Stimulated activated CD8-positive, alpha-beta memory T cell treated with anti-CD3 and anti-CD28 coated beads, Interleukin-12 subunit alpha, Interleukin-12 subunit beta, amount 100 ng/mL, for 24 hours (primary cell): ENCODE measurements around the gene C3.

Experiments
- DNase-seq: peaks from one replicate; pipeline ENCODE4 v3.0.0-alpha.2; 2020; ENCODE audit errors: extremely low read depth

Gene C3

DNA sequence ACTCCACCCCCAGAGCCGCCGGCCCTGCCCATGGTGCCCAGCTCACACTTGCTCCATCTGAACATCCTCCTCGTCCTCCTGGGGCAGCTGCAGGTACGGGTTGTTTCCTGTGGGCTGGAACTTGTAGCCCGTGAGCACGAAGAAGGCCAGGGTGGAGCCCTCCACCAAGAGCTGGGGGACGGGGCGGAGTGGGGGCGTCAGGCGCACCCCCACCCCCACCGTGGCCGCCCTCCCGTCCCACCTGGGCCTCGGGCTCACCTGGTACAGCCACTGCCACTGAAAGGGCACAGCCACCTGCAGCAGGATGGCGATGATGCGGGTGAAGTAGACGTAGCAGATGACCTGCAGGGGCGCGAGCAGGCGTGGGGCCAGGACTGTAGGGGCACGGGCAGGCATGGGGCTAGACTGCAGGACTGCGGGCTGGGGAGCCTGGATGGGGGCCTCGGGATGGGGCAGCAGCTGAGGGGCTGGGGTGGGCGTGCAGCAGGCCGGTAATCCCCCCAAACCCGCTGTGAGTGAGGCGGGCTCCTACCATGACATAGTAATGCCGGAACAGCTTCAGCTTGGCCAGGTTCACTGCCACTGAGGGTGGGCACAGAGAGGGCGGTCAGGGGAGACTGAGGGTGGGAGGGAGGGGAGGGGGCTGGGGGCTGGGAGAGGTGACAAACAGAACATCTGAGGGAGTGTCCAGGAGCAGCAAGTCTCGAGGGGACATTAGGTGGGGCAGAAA lies 10.7 kb upstream of the C3 start:
- no peak for DNase-seq

- no peak for DNase-seq
These were observed 9.8 kb upstream of the C3 start for GRCh38 chr19:6730153-6730804.

GRCh38 chr19:6729573-6730152 lies 9.2 kb upstream of the C3 start:
- no peak for DNase-seq

DNA sequence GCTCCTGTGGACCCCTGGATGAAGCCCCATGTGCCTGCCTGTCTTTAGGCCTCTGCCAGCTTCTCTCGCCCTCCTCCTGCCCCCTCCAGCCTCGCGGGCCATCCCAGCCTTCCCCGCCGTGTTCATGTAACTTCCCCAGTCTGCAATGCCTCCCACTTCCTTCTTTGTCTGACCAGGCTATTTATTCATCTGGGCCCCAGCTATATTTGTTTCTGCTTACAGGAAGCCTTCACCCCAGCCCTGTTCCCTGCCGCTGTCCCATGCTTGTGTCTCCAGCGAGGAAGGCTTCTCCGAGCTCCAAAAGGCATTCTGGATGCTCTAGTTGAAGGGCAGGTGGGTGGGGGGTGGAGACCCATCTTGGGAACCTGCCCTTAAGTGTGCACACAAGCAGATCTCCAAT lies 7.9 kb upstream of the C3 start:
- DNase-seq = no peak

DNA sequence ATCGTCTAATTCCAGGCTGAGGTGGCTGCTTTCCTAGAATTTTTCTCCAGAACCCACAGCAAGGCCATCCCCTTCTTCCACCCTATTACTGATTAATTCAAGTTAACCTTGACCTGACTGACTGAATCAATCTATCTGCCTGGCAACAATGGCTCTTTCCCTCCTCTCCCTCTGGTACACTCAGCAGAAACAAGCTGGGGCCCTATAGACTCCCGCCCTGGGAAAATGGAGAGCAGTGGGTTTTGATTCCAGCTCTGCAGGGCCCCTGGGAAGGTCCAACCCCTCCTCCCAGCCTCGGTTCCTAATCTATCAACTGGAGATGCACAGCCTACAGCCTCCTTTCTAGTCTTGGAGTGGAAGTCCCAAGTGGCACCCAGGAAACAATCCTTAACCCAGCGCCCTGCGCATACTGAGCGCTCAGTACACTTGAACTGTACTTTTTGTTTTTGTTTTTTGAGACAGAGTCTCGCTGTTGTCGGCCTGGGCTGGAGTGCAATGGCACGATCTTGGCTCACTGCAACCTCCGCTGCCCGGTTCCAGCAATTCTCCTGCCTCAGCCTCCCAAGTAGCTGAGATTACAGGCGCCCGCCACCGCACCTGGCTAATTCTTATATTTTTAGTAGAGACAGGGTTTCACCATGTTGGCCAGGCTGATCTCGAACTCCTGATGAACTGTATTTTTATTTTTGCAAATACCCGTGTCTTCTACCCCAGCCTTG lies 5.2 kb upstream of the C3 start:
- DNase-seq = no peak

- no peak for DNase-seq
These were observed 4.4 kb upstream of the C3 start for GRCh38 chr19:6724631-6725492.

DNA sequence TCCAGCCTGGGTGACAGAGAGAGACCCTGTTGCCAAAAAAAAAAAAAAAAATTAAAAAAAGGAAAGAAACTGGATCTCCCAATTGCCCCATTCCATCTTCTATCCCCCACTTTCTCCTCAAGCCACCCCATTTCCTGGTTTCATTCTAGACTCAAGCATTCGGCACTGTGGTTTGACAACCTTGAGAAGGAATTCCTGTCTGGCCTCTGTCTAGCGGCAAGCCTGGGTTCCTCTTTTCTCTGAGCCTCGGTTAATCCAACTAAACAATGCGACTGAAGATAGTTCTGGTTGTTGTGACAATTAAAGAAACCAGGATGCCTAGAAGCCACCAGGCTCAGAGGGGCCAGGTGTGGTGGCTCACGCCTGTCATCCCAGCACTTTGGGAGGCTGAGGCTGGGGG lies 3.3 kb upstream of the C3 start:
- DNase-seq = no peak

DNA sequence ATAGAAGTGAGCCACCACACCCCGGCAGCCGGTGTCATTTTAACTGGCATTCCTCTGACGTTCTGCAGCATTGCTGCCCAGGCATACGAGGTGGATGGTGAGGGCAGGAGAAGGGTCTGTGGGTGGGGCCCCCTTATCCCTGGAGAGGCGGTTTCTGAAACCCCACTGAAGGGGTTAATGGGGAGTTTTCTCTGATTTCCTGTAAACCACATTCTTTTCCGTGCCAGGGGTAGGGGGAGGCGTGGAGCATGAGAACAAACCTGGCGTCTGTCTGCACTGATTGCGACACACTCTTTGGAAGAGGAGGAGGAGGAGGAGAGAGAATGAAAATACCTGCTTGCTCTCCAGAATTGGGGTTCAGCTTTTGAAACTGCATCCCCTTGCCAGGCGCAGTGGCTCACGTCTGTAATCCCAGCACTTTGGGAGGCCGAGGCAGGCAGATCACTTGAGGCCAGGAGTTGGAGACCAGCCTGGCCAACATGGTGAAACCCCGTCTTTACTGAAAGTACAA lies 2.7 kb upstream of the C3 start:
- no peak for DNase-seq

DNA sequence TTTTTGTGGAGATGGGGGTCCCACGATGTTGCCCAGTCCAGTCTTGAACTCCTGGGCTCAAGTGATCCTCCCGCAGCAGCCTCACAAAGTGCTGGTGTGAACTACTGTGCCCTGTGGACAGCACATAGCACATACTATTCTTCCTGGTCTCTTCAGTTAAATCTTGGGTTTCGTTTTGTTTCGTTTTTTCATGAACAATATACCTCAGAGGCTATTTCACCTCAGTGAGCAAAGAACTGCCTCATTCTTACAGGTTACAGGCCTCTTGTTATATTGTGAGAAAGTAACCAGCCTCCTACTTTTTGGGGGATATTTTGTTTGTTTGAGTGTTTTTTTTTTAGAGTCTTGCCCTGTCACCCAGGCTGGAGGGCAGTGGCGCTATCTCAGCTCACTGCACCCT lies 1.3 kb upstream of the C3 start:
- DNase-seq = no peak

- DNase-seq = no peak
These were observed 656 bp upstream of the C3 start for GRCh38 chr19:6721138-6721474.

- no peak for DNase-seq
These were observed 470 bp downstream of the C3 start for GRCh38 chr19:6719992-6720368.

DNA sequence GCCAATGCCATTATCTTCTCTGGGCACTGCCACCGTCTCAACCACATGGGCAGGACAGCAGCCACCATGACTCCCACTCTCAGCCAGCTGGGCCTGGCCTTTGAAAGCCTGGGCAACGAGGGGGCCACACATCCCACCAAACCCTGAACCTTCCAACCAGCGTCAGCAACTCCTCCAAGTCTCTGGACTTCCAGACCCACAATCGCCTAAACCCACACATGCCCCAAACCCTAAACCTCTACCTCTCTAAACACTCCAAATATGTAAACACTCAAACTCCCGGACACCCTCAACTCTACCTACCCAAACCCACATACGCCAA lies 949 bp downstream of the C3 start:
- DNase-seq = no peak

- DNase-seq = no peak
These were observed 1.5 kb downstream of the C3 start for GRCh38 chr19:6718741-6719539.

- DNase-seq = no peak
These were observed 2.2 kb downstream of the C3 start for GRCh38 chr19:6718111-6718740.

DNA sequence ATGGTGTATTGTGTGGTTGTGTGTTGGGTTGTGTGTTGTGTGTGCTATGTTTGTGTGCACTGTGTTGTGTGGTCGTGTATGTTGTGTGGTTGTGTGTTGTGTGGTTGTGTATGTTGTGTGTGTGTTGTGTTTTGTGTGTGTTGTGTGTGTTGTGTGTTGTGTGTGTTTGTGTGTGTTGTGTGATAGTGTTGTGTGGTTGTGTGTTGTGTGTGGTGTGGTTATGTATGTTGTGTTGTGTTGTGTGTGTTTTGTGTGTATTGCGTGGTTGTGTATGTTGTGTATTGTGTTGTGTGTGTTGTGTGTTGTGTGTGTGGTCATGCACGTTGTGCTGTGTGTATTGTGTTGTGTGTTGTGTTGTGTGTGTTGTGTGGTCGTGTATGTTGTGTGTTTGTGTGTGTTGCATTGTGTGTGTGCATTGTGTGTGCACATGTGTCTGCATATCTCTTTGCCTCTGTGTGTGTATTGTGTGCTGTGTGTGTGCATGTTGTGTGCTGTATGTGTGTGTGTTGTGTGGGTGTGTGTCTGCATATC lies 2.9 kb downstream of the C3 start:
- no peak for DNase-seq

DNA sequence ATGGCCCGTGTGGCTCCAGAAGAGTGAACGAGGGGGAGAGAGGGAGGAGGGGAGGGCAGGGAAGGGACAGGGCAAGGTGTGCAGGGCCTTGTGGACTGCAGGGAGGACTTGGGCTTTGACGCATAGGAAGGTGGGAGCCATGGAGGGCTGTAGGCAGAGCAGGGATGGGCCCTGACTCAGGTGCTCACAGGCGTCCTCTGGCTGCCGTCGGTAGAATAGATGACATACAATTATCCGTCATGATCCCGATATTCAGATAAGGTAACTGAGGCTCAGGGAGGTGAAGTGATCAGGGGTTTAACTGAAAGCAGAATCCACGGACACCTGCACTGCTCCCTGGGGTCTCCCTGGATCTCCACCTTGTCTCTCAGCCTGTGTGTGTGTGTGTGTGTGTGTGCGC lies 3.4 kb downstream of the C3 start:
- DNase-seq = no peak

GRCh38 chr19:6716610-6716970 lies 3.9 kb downstream of the C3 start:
- DNase-seq = no peak

- no peak for DNase-seq
These were observed 5.5 kb downstream of the C3 start for GRCh38 chr19:6714749-6715555.
